ENCODE results near the gene JMJD8. TPM values are rescaled to one million over a fixed set of nuclear protein-coding genes. Genes with fewer than 3 reads are reported as not detected.

Gene JMJD8
- polyA plus RNA-seq, 1 experiment: 91.8 TPM

DNA sequence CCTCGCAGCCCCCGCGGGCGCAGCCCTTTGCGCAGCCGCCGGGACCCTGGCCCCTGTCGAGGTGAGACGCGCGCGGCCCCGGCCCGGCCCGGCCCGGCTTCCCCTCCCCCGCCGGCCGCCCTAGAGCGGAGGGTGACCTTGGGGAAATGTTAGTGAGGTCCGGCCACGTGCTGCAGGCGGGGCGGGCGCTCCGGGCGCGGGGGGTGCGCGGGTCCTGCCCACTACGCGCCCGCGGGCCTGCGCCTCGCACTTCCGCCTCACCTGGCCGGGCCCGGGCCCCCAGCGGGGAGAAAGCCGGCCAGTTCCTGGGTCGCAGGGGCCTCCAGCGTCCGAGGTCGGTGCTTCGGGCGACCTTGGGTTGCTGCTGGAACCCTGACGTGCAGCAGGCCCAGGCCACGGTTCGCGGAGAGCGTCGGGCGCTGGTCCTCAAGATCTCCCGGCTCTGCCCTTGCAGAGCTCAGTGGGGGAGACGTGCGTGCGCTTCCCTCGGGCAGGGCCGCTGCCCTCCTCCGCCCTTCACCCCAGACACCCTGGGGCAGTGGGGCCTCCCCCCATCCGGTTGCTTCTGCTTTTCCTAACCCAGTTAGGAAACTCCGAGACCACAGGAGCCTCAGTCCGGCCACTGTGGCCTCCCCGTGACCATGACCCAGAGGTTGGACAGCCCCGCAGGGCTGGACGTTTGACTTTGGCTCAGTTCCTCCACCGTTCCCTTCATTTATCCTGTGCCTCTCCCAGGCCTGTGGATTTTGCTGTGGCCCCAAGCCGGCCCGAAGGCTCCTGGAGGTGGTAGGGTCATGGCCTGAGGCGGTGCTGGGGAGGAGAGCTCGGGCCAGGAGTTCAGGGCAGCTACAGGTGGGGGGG is 41.7 kb downstream of the JMJD8 start:
- CTCF ChIA-PET: interaction anchor here (1.1 kb wide), 1 partner anchor 18 kb away, joined by 3 read pairs; no protein-coding TSS in a partner anchor
- peak overlapping the region; percentile 59 for H3K4me3 ChIP-seq (ENCODE audit: low read depth, low read length)
- H3K36me3 ChIP-seq (ENCODE audit: control insufficient read depth, insufficient read depth, low read length): peaks cover 3% of the 10 kb centered on the region
- DNase-seq (ENCODE audit: low read depth): no peak
- POLR2A ChIA-PET: no interaction called here
- no peak for TF ChIP-seq CTCF (IDR thresholded peaks at IDR 0.05; ENCODE audit: insufficient read depth, low read depth, low read length)
- no peaks in the 10 kb centered on the region for H3K27me3 ChIP-seq (ENCODE audit: control insufficient read depth, insufficient read depth, low read length)

DNA sequence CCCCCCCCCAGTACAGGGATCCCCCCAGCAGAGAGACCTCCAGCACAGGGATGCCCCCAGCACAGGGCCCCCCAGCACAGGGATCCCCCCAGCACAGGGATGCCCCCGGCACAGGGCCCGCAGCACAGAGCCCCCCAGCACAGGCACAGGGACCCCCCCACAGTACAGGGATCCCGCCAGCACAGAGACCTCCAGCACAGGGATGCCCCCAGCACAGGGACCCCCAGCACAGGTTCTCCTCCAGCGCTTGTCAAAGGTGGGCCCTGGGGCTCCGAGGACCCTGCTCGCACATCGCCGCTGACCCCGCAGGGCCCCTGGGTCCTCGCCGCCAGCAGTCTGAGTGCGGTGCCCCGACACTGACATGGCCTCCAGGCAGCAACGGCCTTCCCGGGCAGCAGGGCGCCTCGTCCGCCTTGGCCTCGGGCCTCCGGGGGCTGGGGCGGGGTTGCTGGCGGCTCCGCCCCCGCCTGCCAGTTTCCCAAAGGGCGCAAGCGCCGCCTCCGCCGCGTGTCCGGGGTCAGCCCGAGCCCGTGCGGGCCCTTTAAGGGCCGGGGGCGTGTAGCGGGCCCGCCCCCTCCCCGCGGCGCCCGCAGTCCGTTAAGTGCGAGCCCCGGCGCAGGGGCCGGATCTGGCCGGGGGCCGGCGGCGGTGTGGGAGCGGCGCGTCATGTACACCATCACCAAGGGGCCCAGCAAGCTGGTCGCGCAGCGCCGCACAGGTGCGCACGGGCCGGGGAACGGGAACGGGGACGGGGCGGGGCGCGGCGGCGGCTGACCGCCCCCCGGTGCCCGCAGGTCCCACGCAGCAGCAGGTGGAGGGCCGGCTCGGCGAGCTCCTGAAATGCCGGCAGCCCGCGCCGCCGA is 42.6 kb downstream of the JMJD8 start, which contains the start of gene MCRIP2:
MCRIP2 (plus strand) TSS at position 503 of the 863 bp plus-strand sequence; CDS start at position 667, 164 bp downstream.
- TF ChIP-seq CTCF (IDR thresholded peaks at IDR 0.05; ENCODE audit: insufficient read depth, low read depth, low read length): no peak
- POLR2A ChIA-PET: no interaction called here
- DNase-seq (ENCODE audit: low read depth): no peak
- H3K4me3 ChIP-seq (ENCODE audit: low read depth, low read length): peak within 1 kb of the TSS; percentile 59
- peaks cover under 1% of the 10 kb centered on the region for H3K36me3 ChIP-seq (ENCODE audit: control insufficient read depth, insufficient read depth, low read length)
- no peaks in the 10 kb centered on the region for H3K27me3 ChIP-seq (ENCODE audit: control insufficient read depth, insufficient read depth, low read length)
- CTCF ChIA-PET: interaction anchor here (1.1 kb wide), 1 partner anchor 19 kb away, joined by 3 read pairs; no protein-coding TSS in a partner anchor

DNA sequence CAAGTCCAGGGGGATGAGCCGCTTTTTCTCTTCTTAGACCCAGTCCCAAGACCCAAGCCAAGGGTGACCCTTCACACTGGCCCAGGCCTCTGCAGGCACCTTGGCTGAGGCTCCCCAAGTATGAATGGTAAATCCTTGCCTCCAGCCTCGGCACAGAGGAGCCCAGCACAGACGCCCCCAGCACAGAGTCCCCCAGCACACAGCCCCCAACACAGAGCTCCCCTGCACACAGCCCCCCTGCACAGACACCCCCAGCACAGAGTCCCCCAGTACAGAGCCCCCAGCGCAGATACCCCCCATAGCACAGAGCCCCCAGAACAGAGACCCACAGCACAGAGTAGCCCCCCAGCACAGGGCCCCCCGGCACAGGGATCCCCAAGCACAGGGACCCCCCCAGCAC is 43.5 kb downstream of the JMJD8 start:
- no peaks in the 10 kb centered on the region for H3K27me3 ChIP-seq (ENCODE audit: control insufficient read depth, insufficient read depth, low read length)
- no peaks in the 10 kb centered on the region for H3K36me3 ChIP-seq (ENCODE audit: control insufficient read depth, insufficient read depth, low read length)
- ChIA-PET CTCF (no interaction called here), POLR2A (no interaction called here)
- no peak overlapping the region; the same call in 1 of the 2 replicates for H3K4me3 ChIP-seq (ENCODE audit: low read depth, low read length)
- TF ChIP-seq CTCF (IDR thresholded peaks at IDR 0.05; ENCODE audit: insufficient read depth, low read depth, low read length): no peak
- no peak for DNase-seq (ENCODE audit: low read depth)

- POLR2A ChIA-PET: no interaction called here
- no peak for TF ChIP-seq CTCF (IDR thresholded peaks at IDR 0.05; ENCODE audit: insufficient read depth, low read depth, low read length)
- CTCF ChIA-PET: interaction anchor here (1.3 kb wide), 1 partner anchor 74 kb away, joined by 3 read pairs; no protein-coding TSS in a partner anchor
- Histone ChIP-seq H3K36me3 (ENCODE audit: control insufficient read depth, insufficient read depth, low read length) (peaks cover 3% of the 10 kb centered on the region), H3K4me3 (ENCODE audit: low read depth, low read length) (no peak overlapping the region), H3K27me3 (ENCODE audit: control insufficient read depth, insufficient read depth, low read length) (no peaks in the 10 kb centered on the region)
- no peak for DNase-seq (ENCODE audit: low read depth)
Measured at GRCh38 chr16:638836-639235, 45.3 kb downstream of the JMJD8 start.

Measured in BJ (cell line).